Osteocyte (in vitro differentiated cells): ENCODE measurements around the gene B4GALT5. TPM values are rescaled to one million over a fixed set of nuclear protein-coding genes. Genes with fewer than 3 reads are reported as not detected.

Source experiments
- DNase-seq: peaks from one replicate; pipeline ENCODE4 v3.0.0; 2021; ENCODE audit warnings: mixed read lengths; ENCODE audit not compliant: unreplicated experiment; ENCODE audit errors: extremely low spot score
- H3K27ac Mint-ChIP-seq: one replicate; pipeline ENCODE4 v1.8.0; 2021; ENCODE audit warnings: mild to moderate bottlenecking, mixed read lengths; ENCODE audit not compliant: unreplicated experiment
- H3K27me3 Mint-ChIP-seq: one replicate; pipeline ENCODE4 v1.8.0; 2021; ENCODE audit warnings: mixed read lengths; ENCODE audit not compliant: unreplicated experiment
- H3K36me3 Mint-ChIP-seq: one replicate; pipeline ENCODE4 v1.8.0; 2021; ENCODE audit warnings: mixed read lengths; ENCODE audit not compliant: unreplicated experiment
- H3K4me1 Mint-ChIP-seq: one replicate; pipeline ENCODE4 v1.8.0; 2021; ENCODE audit warnings: mixed read lengths; ENCODE audit not compliant: unreplicated experiment
- H3K4me3 Mint-ChIP-seq: one replicate; pipeline ENCODE4 v1.8.0; 2021; ENCODE audit warnings: mild to moderate bottlenecking, moderate library complexity, mixed read lengths; ENCODE audit not compliant: unreplicated experiment
- H3K9me3 Mint-ChIP-seq: one replicate; pipeline ENCODE4 v1.8.0; 2021; ENCODE audit warnings: mixed read lengths; ENCODE audit not compliant: unreplicated experiment
- total RNA-seq: library from RNA; stranded (reverse); gene quantifications from 2 replicates; pipeline ENCODE4 v1.2.1, GENCODE V29; 2021
- TF ChIP-seq, protein P1 (sequence below): fragments of 200-600 bp; sonication (generic); IDR thresholded peaks from 2 replicates; pipeline ENCODE4 v1.5.0; 2021; ENCODE audit warnings: antibody characterized with exemption, mild to moderate bottlenecking, moderate library complexity

Gene B4GALT5
- total RNA-seq, 1 donor from 2014 or later: 45.4 TPM

DNA sequence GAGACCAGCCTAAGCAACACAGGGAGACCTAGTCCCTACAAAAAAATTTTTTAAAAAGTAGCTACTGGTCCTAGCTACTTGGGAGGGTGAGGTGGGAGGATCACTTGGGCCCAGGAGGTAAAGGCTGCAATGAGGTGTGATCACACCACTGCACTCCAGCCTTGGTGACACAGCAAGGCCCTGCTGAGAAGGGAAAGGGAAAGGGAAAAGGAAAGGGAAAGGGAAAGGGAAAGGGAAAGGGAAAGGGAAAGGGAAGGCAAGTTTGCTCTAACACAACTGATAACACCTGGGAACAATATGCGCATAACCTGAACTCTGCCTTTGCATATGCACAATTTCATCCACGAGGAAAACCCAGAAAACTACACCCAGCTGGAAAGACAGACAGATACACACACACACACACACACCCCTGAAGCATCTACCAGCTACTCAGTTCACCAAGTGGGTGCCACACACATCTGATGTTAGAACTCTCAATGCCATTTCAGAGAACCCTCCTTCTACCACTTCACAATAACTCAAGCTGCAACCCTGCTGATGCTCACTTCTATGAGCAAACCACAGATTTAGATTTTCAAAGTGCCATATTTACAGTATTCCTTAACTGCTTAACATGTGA is 19.1 kb downstream of the B4GALT5 start:
- peaks cover 60% of the 10 kb centered on the region for H3K4me1 Mint-ChIP-seq
- no peaks in the 10 kb centered on the region for H3K36me3 Mint-ChIP-seq
- no peak overlapping the region for H3K27ac Mint-ChIP-seq

DNA sequence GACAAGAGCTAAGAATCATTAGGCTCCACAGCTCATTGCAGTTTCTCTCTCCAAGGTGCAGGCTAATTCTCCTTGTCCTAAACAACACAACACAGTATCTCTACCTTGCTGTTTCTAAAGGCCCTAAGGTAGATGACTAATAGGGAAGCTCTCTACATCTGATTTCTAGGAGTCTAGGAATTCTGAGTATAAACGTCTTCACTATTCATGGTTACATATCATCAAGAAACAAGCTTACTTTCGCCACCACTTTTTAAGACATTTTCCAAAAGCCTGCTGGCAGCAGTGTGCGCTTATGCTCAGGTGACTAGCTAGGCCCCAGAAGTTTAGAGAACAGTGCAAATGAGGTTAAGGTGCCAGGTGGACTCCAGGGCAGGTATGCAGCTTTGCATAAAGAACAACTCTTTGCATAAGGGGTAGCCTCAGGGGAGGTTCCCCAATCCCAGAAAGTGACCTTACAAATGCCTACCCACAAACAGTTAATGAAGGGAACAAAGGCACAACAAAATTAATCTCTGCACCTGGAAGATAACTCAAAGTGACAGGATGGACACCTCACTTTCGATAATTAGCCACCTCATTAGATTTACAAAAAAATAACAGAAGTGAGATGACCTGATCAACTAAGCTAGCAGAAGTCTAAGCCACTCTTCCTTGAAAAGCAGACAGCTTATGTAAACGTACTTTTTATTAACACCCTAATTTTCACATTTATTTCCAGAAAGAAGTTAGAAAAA is 20.1 kb downstream of the B4GALT5 start:
- H3K4me3 Mint-ChIP-seq: no peak overlapping the region
- H3K27ac Mint-ChIP-seq: no peak overlapping the region
- H3K36me3 Mint-ChIP-seq: no peaks in the 10 kb centered on the region
- TF ChIP-seq, protein P1, sequence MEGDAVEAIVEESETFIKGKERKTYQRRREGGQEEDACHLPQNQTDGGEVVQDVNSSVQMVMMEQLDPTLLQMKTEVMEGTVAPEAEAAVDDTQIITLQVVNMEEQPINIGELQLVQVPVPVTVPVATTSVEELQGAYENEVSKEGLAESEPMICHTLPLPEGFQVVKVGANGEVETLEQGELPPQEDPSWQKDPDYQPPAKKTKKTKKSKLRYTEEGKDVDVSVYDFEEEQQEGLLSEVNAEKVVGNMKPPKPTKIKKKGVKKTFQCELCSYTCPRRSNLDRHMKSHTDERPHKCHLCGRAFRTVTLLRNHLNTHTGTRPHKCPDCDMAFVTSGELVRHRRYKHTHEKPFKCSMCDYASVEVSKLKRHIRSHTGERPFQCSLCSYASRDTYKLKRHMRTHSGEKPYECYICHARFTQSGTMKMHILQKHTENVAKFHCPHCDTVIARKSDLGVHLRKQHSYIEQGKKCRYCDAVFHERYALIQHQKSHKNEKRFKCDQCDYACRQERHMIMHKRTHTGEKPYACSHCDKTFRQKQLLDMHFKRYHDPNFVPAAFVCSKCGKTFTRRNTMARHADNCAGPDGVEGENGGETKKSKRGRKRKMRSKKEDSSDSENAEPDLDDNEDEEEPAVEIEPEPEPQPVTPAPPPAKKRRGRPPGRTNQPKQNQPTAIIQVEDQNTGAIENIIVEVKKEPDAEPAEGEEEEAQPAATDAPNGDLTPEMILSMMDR: no peak
- H3K9me3 Mint-ChIP-seq: no peaks in the 10 kb centered on the region
- no peak for DNase-seq
- no peaks in the 10 kb centered on the region for H3K27me3 Mint-ChIP-seq
- H3K4me1 Mint-ChIP-seq: peaks cover 57% of the 10 kb centered on the region

More for the DNA sequence above, 19.1 kb downstream of the B4GALT5 start:
- DNase-seq: no peak
- Mint-ChIP-seq H3K9me3 (no peaks in the 10 kb centered on the region), H3K4me3 (no peak overlapping the region), H3K27me3 (no peaks in the 10 kb centered on the region)
- TF ChIP-seq, protein P1: no peak

DNA sequence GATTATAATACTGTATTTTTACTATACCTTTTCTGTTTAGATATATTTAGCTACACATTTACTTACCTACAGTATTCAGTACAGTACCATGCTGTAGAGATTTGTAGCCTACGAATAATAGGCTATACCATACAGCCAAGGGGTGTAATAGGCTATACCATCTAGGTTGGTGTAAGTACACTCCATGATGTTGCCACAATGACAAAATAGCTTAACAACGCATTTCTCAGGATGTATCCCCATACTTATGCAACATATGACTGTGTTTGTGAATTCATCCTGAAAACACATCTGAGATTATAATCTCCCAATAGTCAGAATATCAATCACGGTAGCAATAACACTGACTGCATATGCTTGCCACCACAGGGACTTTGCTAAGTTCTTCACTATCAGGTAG is 20.7 kb downstream of the B4GALT5 start:
- H3K4me3 Mint-ChIP-seq: no peak overlapping the region
- H3K4me1 Mint-ChIP-seq: peaks cover 63% of the 10 kb centered on the region
- DNase-seq: no peak
- no peaks in the 10 kb centered on the region for H3K27me3 Mint-ChIP-seq
- TF ChIP-seq, protein P1: no peak
- no peaks in the 10 kb centered on the region for H3K36me3 Mint-ChIP-seq
- no peaks in the 10 kb centered on the region for H3K9me3 Mint-ChIP-seq
- no peak overlapping the region for H3K27ac Mint-ChIP-seq

DNA sequence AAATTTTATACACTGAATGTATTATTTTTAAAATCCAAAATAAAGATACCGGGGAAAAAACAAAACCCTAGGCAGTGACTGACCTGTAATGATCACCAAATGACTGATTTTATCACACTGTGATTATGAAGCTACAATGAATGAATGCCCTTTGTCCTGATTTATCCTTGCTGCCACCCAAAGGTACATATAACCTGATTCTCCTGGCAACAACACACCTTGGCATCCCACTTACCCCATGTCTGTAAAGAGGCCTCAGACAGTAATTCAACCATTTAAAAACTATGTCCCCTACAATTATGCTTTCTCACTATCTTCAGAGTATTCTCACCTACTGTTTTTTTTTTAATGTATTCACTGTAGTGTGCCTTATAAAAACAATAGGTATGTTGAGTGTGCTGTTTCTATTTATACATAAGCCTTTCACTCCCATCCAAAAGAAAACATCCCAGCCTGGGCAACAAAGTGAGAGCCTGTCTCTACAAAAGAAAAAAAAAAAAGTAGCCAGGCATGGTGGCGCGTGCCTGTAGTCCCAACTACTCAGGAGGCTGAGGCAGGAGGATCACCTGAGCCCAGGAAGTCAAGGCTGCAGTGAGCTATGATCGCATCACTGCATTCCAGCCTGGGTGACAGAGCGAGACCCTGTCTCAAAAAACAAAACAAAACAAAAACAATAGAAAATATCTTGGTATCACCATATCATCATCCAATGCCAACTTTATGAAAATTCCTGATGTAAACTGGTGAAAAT is 21.7 kb downstream of the B4GALT5 start:
- H3K36me3 Mint-ChIP-seq: no peaks in the 10 kb centered on the region
- TF ChIP-seq, protein P1: no peak
- H3K9me3 Mint-ChIP-seq: no peaks in the 10 kb centered on the region
- no peaks in the 10 kb centered on the region for H3K27me3 Mint-ChIP-seq
- no peak overlapping the region for H3K4me3 Mint-ChIP-seq
- no peak for DNase-seq
- H3K4me1 Mint-ChIP-seq: peaks cover 65% of the 10 kb centered on the region
- peak overlapping the region; percentile 34 for H3K27ac Mint-ChIP-seq
